H1 (cell line): ENCODE results near the gene CTF1. TPM values are rescaled to one million over a fixed set of nuclear protein-coding genes. Genes with fewer than 3 reads are reported as not detected.

Experiments
- CTCF ChIA-PET: fragments of 300-600 bp; sonication (Branson Sonifier 250); formaldehyde crosslinking; loops from one replicate; lab custom pipeline; 2021; ENCODE audit not compliant: partially characterized antibody; lab: Charles Lee
- POLR2A ChIA-PET: fragments of 300-600 bp; sonication (Branson Sonifier 250); formaldehyde crosslinking; loops from one replicate; lab custom pipeline; 2021; ENCODE audit warnings: inconsistent platforms; ENCODE audit not compliant: partially characterized antibody; lab: Charles Lee
- DNase-seq, 2 experiments: peaks; one replicate each; pipeline versions ENCODE4 v3.0.0 to v3.0.0-alpha.2; 2010 to 2022; ENCODE audit warnings: low spot score in 2 of 2, low read depth in 1 of 2, mixed read lengths in 1 of 2
- FAIRE-seq: peaks from 2 replicates; lab custom pipeline; 2011; peaks lifted over from hg19 to GRCh38; lab: Jason Lieb, UNC
- H2AFZ ChIP-seq: 2 replicates; pipeline ENCODE4 v1.8.1; 2012; ENCODE audit warnings: low read length, inconsistent platforms
- H2AK5ac ChIP-seq: 2 replicates; pipeline ENCODE4 v1.6.1; 2013; ENCODE audit warnings: low read depth, low read length
- H2BK120ac ChIP-seq: replicated peaks from 2 replicates; pipeline ENCODE3; 2013; ENCODE audit warnings: low read depth, low read length, inconsistent platforms
- H2BK12ac ChIP-seq: 2 replicates; pipeline ENCODE4 v1.6.1; 2013; ENCODE audit warnings: low read depth, low read length
- H2BK15ac ChIP-seq: 2 replicates; pipeline ENCODE4 v1.6.1; 2013; ENCODE audit warnings: low read length
- H2BK20ac ChIP-seq: 2 replicates; pipeline ENCODE4 v1.6.1; 2013; ENCODE audit warnings: low read length
- H2BK5ac ChIP-seq: 2 replicates; pipeline ENCODE4 v1.6.1; 2013; ENCODE audit warnings: low read depth, low read length
- H3K14ac ChIP-seq: 2 replicates; pipeline ENCODE4 v1.6.1; 2013; ENCODE audit warnings: inconsistent platforms; ENCODE audit not compliant: insufficient read length
- H3K18ac ChIP-seq: 2 replicates; pipeline ENCODE4 v1.6.1; 2013; ENCODE audit warnings: low read length; ENCODE audit errors: extremely low read depth
- H3K23ac ChIP-seq: 2 replicates; pipeline ENCODE4 v1.6.1; 2013; ENCODE audit warnings: inconsistent platforms; ENCODE audit not compliant: insufficient read length
- H3K23me2 ChIP-seq: 2 replicates; pipeline ENCODE4 v1.6.1; 2013; ENCODE audit warnings: low read depth, low read length
- H3K27ac ChIP-seq: 2 replicates; pipeline ENCODE4 v1.6.1; 2011; ENCODE audit warnings: low read depth, low read length, inconsistent platforms
- H3K27me3 ChIP-seq, 4 experiments: replicated peaks in 1 of 4; 1 replicate in 1 of 4; 2 replicates in 3 of 4; pipeline versions ENCODE4 v1.6.1 to v1.8.1; 2011 to 2013; ENCODE audit warnings: low read length in 3 of 4, mild to moderate bottlenecking in 3 of 4, inconsistent platforms in 2 of 4, mixed read lengths in 2 of 4, moderate library complexity in 1 of 4; ENCODE audit not compliant: control insufficient read depth in 3 of 4, insufficient read depth in 3 of 4; ENCODE audit errors: extremely low read depth in 1 of 4
- H3K36me3 ChIP-seq, 4 experiments: 2 replicates each; pipeline versions ENCODE4 v1.6.1 to v1.8.1; 2011 to 2013; ENCODE audit warnings: mild to moderate bottlenecking in 4 of 4, low read length in 3 of 4, moderate library complexity in 2 of 4, control low read depth in 1 of 4, inconsistent platforms in 1 of 4; ENCODE audit not compliant: insufficient read depth in 4 of 4, control insufficient read depth in 2 of 4
- H3K4ac ChIP-seq: replicated peaks from 2 replicates; pipeline ENCODE3; 2013; ENCODE audit warnings: low read length, low read depth, mixed read lengths, inconsistent platforms; ENCODE audit not compliant: insufficient read length
- H3K4me1 ChIP-seq, 4 experiments: replicated peaks in 1 of 4; 1 replicate in 1 of 4; 2 replicates in 3 of 4; pipeline versions ENCODE4 v1.6.1 to v1.8.1; 2011 to 2013; ENCODE audit warnings: low read length in 3 of 4, inconsistent platforms in 2 of 4, mixed read lengths in 1 of 4; ENCODE audit not compliant: insufficient read depth in 4 of 4, control insufficient read depth in 3 of 4
- H3K4me2 ChIP-seq, 2 experiments: 2 replicates each; pipeline versions ENCODE4 v1.6.1 to v1.8.1; 2011 to 2013; ENCODE audit warnings: low read depth in 2 of 2, low read length in 2 of 2, control low read depth in 1 of 2, inconsistent platforms in 1 of 2, mild to moderate bottlenecking in 1 of 2; ENCODE audit not compliant: insufficient read depth in 1 of 2
- H3K4me3 ChIP-seq, 4 experiments: fragments of 200-600, 300-600 bp in 1 of 4; sonication (generic), shearing (Covaris generic), sonication (Bioruptor Twin) in 1 of 4; 2 replicates each; pipeline versions ENCODE4 v1.5.1 to v1.8.1; 2011 to 2016; ENCODE audit warnings: low read length in 4 of 4, low read depth in 3 of 4, control low read depth in 2 of 4, inconsistent platforms in 2 of 4, mild to moderate bottlenecking in 2 of 4, mixed read lengths in 1 of 4, moderate library complexity in 1 of 4; ENCODE audit not compliant: insufficient read depth in 2 of 4; ENCODE audit errors: extremely low read depth in 1 of 4
- H3K56ac ChIP-seq: replicated peaks from 2 replicates; pipeline ENCODE3; 2013; ENCODE audit warnings: low read depth, mild to moderate bottlenecking, mixed read lengths, low read length, inconsistent platforms; ENCODE audit not compliant: insufficient read length
- H3K79me1 ChIP-seq: 2 replicates; pipeline ENCODE4 v1.6.1; 2013; ENCODE audit warnings: low read depth, low read length, control low read depth
- H3K79me2 ChIP-seq, 2 experiments: 2 replicates each; pipeline versions ENCODE4 v1.6.1 to v1.8.1; 2012 to 2013; ENCODE audit warnings: low read length in 2 of 2, mild to moderate bottlenecking in 2 of 2, inconsistent platforms in 1 of 2; ENCODE audit not compliant: insufficient read depth in 2 of 2, control insufficient read depth in 1 of 2
- H3K9ac ChIP-seq, 4 experiments: replicated peaks in 1 of 4; 1 replicate in 1 of 4; 2 replicates in 3 of 4; pipeline versions ENCODE4 v1.6.1 to v1.8.1; 2011 to 2013; ENCODE audit warnings: low read depth in 3 of 4, low read length in 3 of 4, control low read depth in 2 of 4, mild to moderate bottlenecking in 2 of 4, moderate library complexity in 2 of 4, inconsistent platforms in 1 of 4; ENCODE audit errors: extremely low read depth in 1 of 4
- H3K9me3 ChIP-seq, 2 experiments: 2 replicates each; pipeline versions ENCODE4 v1.6.1 to v1.8.1; 2012 to 2013; ENCODE audit warnings: mild to moderate bottlenecking in 2 of 2, moderate library complexity in 2 of 2, control low read depth in 1 of 2, inconsistent platforms in 1 of 2, low read depth in 1 of 2, low read length in 1 of 2, mixed read lengths in 1 of 2; ENCODE audit not compliant: insufficient read depth in 2 of 2
- H4K20me1 ChIP-seq, 2 experiments: replicated peaks in 1 of 2; 2 replicates each; pipeline versions ENCODE3 to v1.8.1; 2011 to 2013; ENCODE audit warnings: inconsistent platforms in 2 of 2, low read length in 2 of 2, mild to moderate bottlenecking in 1 of 2; ENCODE audit not compliant: insufficient read depth in 2 of 2, control insufficient read depth in 1 of 2
- H4K5ac ChIP-seq: 2 replicates; pipeline ENCODE4 v1.6.1; 2013; ENCODE audit warnings: low read length, low read depth, mixed read lengths, inconsistent platforms; ENCODE audit not compliant: insufficient read length
- H4K8ac ChIP-seq: 2 replicates; pipeline ENCODE4 v1.8.0; 2013; ENCODE audit warnings: mild to moderate bottlenecking, moderate library complexity, low read length, inconsistent platforms; ENCODE audit not compliant: insufficient read depth; ENCODE audit errors: extremely low read depth
- H4K91ac ChIP-seq: replicated peaks from 2 replicates; pipeline ENCODE3; 2013; ENCODE audit warnings: low read length, mixed read lengths, inconsistent platforms; ENCODE audit not compliant: insufficient read length
- WGBS, 2 experiments: shearing (Covaris generic) in 1 of 2; methylation state at CpG; one replicate each; pipeline versions ENCODE4 v1.1.6 to v1.1.7; 2013 to 2015; ENCODE audit warnings: low lambda C conversion rate in 2 of 2, mixed read lengths in 2 of 2, inconsistent platforms in 1 of 2, low coverage in 1 of 2, missing lambda C conversion rate in 1 of 2; ENCODE audit not compliant: insufficient replicate concordance in 2 of 2, insufficient coverage in 1 of 2, insufficient read length in 1 of 2; ENCODE audit errors: extremely low coverage in 1 of 2, missing lambda C conversion rate in 1 of 2; 5-methylcytosine and 5-hydroxymethylcytosine counted together
- polyA plus RNA-seq, 7 experiments: library from polyadenylated mRNA; depleted of rRNA in 3 of 7; stranded (reverse) in 5 of 7; unstranded in 2 of 7; fragments of >200 nt in 5 of 7; fragments of 200-250 nt in 2 of 7; gene quantifications; 1 replicate in 5 of 7; 2 replicates in 1 of 7; 4 replicates in 1 of 7; pipeline versions ENCODE4 v1.2.1 to v1.2.3, GENCODE V29; 2011 to 2013; ENCODE audit warnings: missing spikeins in 2 of 7, mixed read lengths in 2 of 7
- total RNA-seq: library from RNA; stranded (reverse); fragmentation: NEBNext Ultra II Directional; extraction: Animal tissue kit (Norgen Biotek cat#: 25700); gene quantifications from 2 replicates; pipeline ENCODE4 v1.2.1, GENCODE V29; 2021

The CTF1 gene
- total and polyA plus RNA-seq, 2 of the 8 experiments (the other 6 are each of a cell fraction or from before 2014, with no cell fraction given): 0.97 to 3.4 TPM

GRCh38 chr16:30888856-30889499, 7.4 kb upstream of the CTF1 start:
- Histone ChIP-seq H4K20me1 (peaks cover 0 to 5% of the 10 kb centered on the region in 2 experiments), H2AFZ (no peak overlapping the region), H3K23me2 (peaks cover 9% of the 10 kb centered on the region), H3K4ac (no peak overlapping the region), H3K36me3 (peaks cover 0 to 5% (median 0%) of the 10 kb centered on the region in 4 experiments; a peak in 3 of 8 replicates), H3K79me2 (no peaks in the 10 kb centered on the region), H4K8ac (no peak overlapping the region), H3K18ac (no peak overlapping the region), H2BK120ac (no peak overlapping the region), H3K27ac (no peak overlapping the region), H4K5ac (no peak overlapping the region), H2BK12ac (no peak overlapping the region), H2BK15ac (no peak overlapping the region), H3K14ac (no peak overlapping the region), H3K56ac (no peak overlapping the region), H3K4me3 (no peak overlapping the region), H2BK5ac (no peak overlapping the region), H3K9ac (no peak overlapping the region), H2BK20ac (no peak overlapping the region), H4K91ac (no peak overlapping the region), H3K4me1 (peaks cover 0 to 6% (median 5%) of the 10 kb centered on the region in 4 experiments; a peak in 6 of 7 replicates), H3K9me3 (no peaks in the 10 kb centered on the region), H3K27me3 (no peaks in the 10 kb centered on the region), H3K79me1 (peaks cover 4% of the 10 kb centered on the region; the same call in 1 of the 2 replicates), H3K4me2 (no peak overlapping the region), H3K23ac (no peak overlapping the region), H2AK5ac (no peak overlapping the region)
- ChIA-PET POLR2A (interaction anchor here (1.4 to 4.3 kb wide), 3 partner anchors 12 to 74 kb away, joined by 3 to 40 read pairs (median 5); no protein-coding TSS in a partner anchor), CTCF (interaction anchor here (0.9 to 2.5 kb wide), 4 partner anchors 8 to 53 kb away, joined by 3 to 10 read pairs (median 5); no protein-coding TSS in a partner anchor)
- 94% methylated on average over 8 of the region's 8 CpGs; no CpG with 5 or more reads in 1 of the 2 experiments for WGBS, 2 experiments
- DNase-seq (no peak), FAIRE-seq (no peak)
